HEK293T (cell line): ENCODE data around the gene ZNF609.

Experiments used
- ARNT ChIP-seq: fragments of 450-650 bp; IDR thresholded peaks from 2 replicates; pipeline ENCODE4 v1.6.1; 2017; ENCODE audit warnings: mild to moderate bottlenecking
- BHLHE40 ChIP-seq: fragments of 450-650 bp; IDR thresholded peaks from 2 replicates; pipeline ENCODE4 v1.6.1; 2016; ENCODE audit warnings: mild to moderate bottlenecking, moderate library complexity, borderline replicate concordance
- CTBP1 ChIP-seq: fragments of 450-650 bp; IDR thresholded peaks from 2 replicates; pipeline ENCODE4 v1.6.1; 2016; ENCODE audit warnings: borderline replicate concordance
- FOXA1 ChIP-seq: fragments of 450-650 bp; IDR thresholded peaks from 2 replicates; pipeline ENCODE4 v1.6.1; 2016; ENCODE audit warnings: mild to moderate bottlenecking
- FOXK2 ChIP-seq: fragments of 450-650 bp; IDR thresholded peaks from 2 replicates; pipeline ENCODE4 v1.6.1; 2016; ENCODE audit warnings: mild to moderate bottlenecking
- FOXM1 ChIP-seq: fragments of 450-650 bp; IDR thresholded peaks from 2 replicates; pipeline ENCODE4 v1.6.1; 2017; ENCODE audit warnings: mild to moderate bottlenecking, borderline replicate concordance
- HDGF ChIP-seq: fragments of 450-650 bp; IDR thresholded peaks from 2 replicates; pipeline ENCODE4 v1.6.1; 2017; ENCODE audit warnings: antibody characterized with exemption, borderline replicate concordance
- NFRKB ChIP-seq: fragments of 450-650 bp; IDR thresholded peaks from 2 replicates; pipeline ENCODE4 v1.6.1; 2016; ENCODE audit warnings: mild to moderate bottlenecking, moderate library complexity
- SP1 ChIP-seq: fragments of 450-650 bp; IDR thresholded peaks from 2 replicates; pipeline ENCODE4 v1.6.1; 2017
- SUZ12 ChIP-seq: fragments of 450-650 bp; IDR thresholded peaks from 2 replicates; pipeline ENCODE4 v1.6.1; 2016; ENCODE audit warnings: mild to moderate bottlenecking
- ZNF384 ChIP-seq: fragments of 450-650 bp; IDR thresholded peaks from 2 replicates; pipeline ENCODE4 v1.6.1; 2016
- TF ChIP-seq, protein P1 (sequence below): fragments of 450-650 bp; IDR thresholded peaks from 2 replicates; pipeline ENCODE4 v1.6.1; 2016

DNA sequence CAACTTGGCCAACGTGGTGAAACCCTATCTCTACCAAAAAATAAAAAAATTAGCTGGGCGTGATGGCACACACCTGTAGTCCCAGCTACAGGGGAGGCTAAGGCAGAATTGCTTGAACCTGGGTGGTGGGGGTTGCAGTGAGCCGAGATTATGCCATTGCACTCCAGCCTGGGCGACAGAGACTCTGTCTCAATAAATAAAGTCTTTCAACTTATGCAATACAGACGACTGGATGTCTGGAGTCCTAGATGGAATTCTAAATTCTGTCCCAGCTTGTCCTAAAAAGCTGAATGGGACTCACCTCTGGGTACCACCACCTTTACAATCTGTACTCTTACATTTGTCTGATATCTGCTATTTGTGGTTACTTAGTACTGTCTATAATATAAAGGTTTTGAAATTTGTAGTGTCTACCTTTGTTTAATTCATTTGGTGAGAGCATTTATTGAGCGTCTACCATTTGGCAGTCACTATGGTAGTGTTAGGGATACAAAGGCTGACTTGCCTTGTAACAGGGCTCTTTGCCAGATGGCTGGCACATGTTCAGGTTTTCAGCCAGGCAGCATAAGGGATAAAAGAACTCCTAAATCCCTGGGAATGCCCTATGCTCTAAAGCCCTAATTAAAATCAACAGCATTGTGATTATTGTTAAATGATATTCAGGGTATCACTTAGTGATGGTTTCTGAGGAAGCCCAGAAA, 7.2 kb upstream of the ZNF609 start:
- no peak for TF ChIP-seq FOXK2
- TF ChIP-seq ARNT = no peak
- TF ChIP-seq FOXA1 = no peak
- no peak for TF ChIP-seq BHLHE40
- no peak for TF ChIP-seq NFRKB
- TF ChIP-seq SP1 = no peak
- no peak for TF ChIP-seq FOXM1
- TF ChIP-seq, protein P1, sequence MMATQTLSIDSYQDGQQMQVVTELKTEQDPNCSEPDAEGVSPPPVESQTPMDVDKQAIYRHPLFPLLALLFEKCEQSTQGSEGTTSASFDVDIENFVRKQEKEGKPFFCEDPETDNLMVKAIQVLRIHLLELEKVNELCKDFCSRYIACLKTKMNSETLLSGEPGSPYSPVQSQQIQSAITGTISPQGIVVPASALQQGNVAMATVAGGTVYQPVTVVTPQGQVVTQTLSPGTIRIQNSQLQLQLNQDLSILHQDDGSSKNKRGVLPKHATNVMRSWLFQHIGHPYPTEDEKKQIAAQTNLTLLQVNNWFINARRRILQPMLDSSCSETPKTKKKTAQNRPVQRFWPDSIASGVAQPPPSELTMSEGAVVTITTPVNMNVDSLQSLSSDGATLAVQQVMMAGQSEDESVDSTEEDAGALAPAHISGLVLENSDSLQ = no peak
- TF ChIP-seq HDGF = no peak
- no peak for TF ChIP-seq SUZ12
- no peak for TF ChIP-seq CTBP1
- no peak for TF ChIP-seq ZNF384
